ENCODE data around the gene RBBP8.
"Not testable (repeated sequence)": the region's sequence is repeated elsewhere in the genome, so short reads cannot be mapped to it uniquely, and the experiment has no call there.

Gene RBBP8

DNA sequence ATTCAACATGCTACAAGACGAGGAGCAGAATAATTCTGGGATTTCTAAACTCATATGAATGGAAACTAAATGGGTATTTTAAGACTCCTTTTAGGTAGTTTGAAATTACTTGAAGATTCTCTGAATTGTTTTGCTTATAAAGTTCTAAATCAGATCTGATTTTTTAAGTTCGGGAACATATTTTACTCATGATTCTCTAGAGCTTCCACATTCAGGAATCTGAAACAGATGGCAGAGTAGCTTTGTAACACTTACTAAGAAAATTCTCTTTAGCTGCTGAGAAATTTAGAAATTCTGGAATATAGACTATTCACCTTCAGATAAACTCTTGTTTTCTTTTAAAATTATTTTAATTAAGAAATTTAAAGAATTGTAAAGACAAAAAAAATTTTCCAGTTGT is 13.7 kb downstream of the RBBP8 start:
- no peak for DNase-seq

DNA sequence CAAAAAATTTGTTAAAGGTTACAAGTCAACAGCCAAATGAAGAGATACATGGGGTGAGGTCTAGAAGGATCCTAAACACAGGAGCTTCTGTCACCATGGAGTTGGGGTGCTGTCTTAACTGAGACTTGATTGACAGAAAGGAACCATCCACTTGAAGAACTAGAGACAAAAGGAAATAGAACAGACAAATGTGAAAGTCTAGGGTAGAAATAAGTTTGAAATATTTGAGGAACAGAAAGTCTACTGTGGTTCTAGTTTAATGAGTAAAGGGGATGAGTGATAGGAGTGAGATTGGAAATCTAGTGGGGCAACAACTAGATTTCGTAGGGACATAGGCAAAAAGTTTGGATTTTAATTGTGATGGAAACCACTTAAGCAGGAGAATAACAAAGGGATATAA is 18.7 kb downstream of the RBBP8 start:
- DNase-seq: no peak

DNA sequence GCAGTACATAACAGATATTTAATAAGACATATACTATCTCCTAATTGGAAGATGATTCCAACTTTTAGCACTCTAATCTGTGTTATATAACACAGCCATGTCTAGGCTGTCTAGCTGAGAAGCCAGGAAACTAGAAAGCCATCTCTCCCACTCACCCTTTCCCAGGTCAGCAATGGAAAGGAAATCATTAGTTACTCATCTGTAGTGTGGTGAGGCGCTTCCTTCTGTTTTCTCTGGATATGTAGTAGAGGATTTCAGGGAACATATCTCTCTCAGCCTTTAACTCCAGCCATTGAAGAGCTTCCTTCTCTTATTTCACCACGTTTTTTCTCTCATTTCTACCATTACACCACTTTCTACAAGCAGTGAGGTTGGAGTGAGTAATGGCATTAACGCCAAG is 19.4 kb downstream of the RBBP8 start:
- DNase-seq: no peak

DNA sequence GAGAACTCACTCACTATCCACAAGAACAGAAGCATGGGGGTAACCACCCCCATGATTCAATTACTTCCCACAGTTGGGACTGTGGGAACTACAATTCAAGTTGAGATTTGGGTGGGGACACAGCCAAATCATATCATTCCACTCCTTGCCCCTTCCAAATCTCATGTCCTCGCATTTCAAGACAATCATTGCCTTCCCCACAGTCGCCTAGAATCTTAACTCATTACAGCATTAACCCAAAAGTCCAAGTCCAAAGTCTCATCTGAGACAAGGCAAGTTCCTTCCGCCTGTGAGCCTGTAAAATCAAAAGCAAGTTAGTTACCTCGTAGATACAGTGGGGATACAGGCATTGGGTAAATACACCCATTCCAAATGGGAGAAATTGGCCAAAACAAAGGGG is 20.9 kb downstream of the RBBP8 start:
- not testable (repeated sequence) for DNase-seq

DNA sequence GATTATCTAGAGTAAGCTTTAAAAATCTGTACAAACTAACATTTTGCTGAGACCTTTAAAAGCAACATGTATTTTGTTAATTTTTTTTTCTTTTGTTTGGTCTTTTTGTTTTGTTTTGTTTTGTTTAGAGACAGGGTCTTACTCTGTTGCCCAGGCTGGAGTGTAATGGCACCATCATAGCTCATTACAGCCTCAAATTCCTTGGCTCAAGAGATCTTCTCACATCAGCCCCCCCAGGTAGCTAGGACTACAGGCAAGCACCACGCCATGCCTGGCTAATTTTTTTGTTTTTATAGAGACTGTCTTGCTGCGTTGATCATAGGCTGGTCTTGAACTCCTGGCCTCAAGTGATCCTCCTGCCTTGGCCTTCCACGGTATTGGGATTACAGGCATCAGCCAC is 23.1 kb downstream of the RBBP8 start:
- no peak for DNase-seq

DNA sequence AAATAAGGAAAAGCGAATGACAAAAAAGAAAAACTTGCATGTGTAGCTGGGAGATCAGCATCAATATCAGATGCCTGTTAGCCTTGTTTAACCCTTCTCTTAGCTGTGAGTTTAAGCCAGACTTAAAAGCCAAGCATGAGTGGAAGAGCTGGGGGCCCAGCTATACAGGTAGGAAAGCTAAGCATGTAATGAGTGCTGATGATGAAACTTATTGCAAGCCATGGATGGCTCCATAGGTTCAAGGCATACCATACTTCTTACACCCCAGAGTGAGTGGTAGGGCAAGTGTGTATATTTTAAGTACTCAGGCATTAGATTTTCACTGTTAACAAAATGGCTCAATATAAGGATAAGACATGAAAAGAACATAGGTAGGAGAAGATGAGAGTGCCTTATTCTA is 28.0 kb downstream of the RBBP8 start:
- no peak for DNase-seq

DNA sequence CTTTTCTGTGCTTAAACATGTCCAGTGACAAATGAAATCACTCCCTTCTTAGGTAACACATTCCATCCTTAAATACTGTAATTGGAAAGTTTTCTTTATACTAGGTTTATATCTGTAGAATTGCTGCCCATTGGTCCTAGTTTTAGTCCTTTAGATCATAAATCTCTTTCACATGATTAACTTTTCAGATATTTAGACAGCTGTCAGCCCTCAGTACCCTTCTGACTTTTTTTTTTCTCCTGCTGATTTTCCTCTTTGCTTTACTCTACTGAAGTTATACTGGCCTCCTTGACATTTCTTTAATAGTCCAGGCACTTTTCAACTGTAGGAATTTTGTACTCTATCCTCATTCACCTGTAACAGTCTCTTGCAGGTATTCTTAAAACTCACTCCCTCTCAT is 28.9 kb downstream of the RBBP8 start:
- DNase-seq: no peak

DNA sequence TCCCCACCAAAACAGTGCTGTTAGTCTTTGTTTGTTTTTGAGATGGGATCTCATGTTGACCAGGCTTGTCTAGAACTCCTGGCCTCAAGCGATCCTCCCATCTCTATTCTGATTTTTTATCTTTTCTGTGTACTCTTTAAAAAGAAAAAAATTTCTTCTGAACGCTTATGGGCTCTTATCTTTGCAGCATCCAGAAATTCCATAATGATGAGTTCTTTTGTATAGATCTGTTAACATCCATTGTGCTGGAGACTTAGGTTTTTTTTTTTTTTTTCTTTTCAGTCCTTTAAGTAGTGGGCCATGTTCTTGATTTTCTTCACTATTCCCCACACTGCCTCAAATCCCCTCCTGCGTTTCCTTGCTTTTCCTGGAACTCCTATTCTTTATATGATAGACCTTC is 31.0 kb downstream of the RBBP8 start:
- DNase-seq: no peak

DNA sequence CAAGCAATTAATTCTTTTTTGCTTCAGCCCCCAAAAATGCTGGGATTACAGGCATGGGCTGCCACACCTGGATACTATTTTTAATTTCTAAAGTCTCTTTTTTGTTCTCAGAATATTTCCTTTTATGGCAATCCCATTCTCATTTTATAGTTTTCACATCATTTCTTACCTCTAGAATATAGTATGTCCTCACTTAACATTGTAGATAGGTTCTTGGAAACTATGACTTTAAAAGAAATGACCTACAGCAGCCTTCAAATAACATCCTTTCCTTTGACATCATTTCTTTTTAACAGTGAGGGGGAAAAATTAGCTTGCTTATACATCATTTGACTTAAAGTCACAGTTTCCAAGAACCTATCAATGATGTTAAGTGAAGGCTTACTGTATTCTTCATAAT is 31.6 kb downstream of the RBBP8 start:
- DNase-seq: no peak

DNA sequence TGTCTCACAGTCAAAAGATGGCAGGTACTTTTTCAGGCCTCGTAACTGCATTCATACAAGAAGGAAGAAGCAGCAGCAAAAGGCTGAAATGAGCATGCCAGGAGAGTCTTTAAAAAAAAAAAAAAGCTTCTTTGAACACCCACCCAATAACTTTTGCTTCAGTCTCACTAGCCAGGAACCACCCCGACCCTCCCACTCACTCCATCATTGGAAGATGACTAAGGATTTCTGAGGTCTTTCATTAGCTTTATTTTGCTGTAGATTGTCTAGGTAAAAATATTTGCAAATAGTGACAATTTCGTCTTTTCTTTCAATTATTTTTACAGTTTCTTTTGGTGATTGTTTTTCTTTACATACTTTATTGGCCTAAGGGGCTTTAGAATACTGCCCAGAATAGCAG is 37.9 kb downstream of the RBBP8 start:
- DNase-seq: no peak

DNA sequence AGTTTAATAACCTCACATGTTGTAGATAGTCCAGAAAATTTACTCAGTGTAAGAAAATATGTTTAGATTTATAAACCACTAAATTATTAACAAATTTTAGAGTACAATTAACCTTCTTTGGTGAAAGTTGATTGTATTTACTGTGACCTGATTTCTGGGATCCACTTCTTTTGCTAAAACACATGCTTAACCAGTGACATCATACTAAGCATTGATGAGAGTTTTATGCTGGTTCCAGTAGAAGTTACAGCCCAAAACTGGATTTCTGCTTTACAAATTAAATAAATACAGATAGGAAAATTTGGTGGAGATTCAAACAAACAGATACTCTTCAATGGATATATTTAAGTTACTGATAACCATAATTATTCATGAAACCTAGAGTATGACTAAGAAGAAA is 40.9 kb downstream of the RBBP8 start:
- DNase-seq: no peak

DNA sequence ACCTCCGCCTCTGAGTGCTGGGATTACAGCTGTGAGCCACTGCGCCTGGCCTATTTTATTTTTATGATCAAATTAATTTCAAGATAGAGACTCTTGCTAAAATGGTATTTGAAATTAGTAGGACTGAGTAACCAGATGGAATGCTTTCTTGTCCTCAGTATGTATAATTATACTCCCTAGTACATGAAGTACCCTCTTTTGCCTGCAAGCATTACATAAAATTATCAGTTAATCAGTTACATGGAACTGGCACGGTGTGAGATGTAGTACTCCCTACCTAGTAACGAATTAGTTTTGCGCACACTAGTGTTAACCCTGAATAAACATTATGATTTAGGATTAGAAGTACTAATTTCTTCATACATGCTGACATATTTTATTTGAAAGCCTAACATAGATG is 41.6 kb downstream of the RBBP8 start:
- no peak for DNase-seq

DNA sequence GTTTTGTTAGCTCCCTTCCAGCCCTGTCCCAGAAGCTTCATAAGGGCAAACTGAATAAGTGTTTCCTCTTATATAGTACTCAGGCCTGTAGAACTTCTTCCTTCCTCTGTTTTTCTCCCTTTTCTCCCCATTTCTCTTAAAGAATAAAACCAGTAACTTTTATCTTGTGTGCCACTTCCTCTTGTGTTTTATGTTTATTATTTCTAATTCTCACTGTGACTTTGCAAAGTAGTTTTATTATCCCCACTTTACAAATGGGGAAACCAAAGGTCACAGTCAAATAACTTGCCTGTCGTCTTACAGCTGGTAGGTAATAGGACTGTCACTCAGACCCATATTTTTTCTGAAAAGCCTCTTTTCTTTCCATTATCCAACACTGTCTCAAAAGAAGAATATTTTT is 42.4 kb downstream of the RBBP8 start:
- DNase-seq: no peak

DNA sequence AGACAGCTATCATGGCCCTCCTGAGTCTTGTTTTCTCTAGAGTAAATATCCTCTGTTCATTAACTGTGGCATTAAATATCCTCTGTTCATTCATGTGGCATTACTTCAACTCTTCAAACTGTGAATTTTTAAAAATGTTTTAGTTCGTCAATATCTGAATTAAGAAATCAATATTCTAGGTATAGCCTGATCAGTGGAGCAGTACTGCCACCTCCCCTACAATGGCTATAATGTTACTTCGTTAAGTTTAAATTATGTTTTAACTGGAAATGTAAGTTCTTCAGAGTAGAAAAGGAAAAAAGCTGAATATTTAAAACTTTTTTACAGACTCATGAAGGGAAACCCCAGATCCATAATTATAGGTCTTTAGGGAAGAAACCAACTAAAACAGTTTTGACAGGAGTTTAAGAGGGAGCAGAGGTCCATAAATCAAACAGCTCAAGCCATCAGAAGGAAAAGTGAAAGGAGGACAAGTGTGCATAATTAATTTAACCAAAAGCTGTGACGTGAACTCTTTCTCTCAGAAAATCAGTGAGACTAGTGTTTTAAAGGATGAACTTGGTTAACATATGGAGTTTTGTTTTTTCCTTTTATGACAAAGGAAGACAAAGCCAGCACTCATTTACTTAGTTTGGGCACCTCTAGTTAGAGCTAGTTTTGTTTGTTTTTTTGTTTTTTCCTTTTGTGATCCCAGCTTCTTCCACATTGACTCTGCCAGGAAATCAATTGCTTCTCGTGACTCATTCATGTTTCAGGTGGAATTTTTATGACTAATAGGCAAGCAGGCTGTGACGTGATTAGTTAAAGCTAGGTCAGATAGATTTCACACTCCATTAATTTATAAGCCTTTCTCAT is 44.9 kb downstream of the RBBP8 start:
- DNase-seq: no peak

DNA sequence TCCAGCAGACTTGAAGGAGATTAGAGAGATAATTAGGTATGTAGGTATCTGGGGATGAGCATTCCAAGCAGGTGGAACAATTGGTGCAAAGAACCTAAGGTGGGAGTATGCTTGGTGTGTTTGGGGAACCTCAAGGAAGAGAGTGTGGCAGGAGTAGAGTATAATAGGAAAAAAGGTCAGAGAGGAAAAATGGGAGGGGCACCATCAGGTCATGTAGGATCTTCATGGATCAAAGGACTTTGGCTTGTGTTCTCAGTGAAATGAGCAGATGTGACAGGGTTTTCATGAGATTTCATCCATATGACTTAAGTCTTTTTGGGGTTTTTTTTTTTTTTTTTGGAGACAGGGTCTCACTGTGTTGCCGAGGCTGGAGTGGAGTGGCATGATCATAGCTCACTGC is 47.3 kb downstream of the RBBP8 start:
- no peak for DNase-seq

DNA sequence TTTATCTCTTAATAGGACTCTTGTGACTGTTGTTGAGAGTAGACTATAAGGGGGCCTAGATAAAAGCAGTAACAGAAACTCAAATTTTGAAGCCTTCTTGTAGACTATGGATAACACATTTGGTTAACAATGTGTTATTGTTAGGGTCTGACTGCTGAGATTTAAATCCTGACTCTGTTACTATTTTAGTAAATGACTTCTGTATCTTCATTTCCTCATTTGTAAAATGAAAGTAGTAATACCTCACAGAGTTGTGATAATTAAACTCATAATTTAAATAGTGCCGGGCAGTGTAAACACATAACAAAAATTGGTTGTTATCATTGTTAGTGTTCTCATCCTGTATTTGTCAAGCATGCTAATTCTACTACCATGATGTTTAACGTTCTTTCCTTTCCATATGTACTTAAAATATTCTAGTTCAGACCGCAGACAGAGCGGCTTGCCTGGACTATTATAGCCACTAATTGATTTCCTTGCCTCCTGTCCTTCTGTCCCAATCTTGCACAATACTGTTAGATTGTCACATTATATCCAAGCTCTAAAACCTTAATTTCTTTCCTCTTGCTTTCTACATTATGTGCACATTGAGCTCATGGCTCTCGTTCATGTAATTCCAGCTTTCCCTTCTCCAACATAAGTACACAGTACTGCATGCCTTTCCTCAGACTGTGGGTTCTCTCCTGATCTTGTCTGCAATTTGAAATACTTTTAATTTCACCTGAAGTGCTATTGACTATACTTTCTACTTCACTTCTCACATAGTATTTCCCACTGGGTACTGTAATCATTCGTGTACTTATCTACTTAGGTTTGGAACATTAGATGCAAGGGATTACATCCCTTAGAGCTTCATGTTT is 48.4 kb downstream of the RBBP8 start:
- DNase-seq: no peak

DNA sequence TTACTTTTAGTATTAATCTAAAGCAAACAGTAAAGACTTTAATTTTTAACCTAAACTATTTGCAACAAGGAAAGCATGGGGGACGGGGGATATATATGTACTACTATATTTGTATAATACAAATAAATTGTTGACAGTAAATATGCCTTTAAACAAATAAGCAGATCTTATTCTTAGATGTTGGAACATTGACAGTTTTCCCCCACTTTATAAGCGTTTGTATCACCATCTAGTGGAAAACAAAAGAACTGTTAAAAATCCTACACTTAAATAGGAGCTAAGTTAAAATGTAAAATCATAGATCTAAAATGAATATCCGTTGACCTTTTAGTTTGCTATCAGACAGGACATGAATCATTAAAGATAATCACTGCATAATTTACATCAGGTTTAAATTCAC is 50.0 kb downstream of the RBBP8 start:
- DNase-seq: peak; percentile 3

DNA sequence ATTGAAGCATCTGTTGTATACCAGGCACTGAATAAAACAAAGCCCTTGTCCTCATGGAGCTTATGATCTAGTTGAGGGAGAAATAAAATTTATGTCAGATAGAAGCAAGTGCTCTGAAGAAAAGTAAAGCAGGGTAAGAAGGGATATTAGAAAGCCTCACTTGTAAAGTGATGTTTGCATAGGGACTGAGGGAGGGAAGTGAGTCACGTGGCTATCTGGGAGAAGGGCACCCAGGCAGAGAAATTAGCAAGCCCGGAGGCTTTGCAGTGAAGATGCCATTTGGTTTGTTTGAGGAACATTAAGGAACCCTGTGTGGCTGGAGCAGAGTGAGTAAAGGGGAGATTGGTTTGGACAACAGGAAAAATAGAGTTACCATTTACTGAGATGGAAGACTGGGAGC is 52.1 kb downstream of the RBBP8 start:
- no peak for DNase-seq

DNA sequence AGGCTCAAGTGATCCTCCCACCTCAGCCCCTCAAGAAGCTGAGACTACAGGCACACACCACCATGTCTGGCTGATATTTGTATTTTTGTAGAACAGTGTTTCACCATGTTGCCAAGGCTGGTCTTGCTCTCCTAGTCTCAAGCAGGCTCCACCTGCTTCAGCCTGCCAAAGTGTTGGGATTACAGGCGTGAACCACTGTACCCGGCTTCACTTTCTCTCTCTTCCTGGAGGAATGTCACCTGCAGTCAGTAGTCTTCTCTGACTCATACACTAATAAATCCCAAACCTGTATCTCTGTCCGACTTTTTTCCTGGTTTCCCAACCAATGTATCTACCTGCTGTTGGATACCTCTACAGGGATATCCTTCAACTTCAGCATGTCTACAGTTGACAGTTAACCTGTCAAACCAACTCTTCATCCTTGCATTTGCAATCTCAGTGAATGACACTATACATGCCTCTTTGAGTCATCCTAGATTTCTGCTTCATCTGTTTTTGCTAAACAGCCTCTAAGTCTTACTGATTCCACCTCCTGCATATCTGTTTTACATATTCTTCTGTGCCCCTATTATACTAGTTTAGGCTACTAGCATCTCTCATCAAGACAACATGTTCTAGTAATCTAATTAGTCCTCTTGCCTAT is 54.5 kb downstream of the RBBP8 start:
- no peak for DNase-seq

DNA sequence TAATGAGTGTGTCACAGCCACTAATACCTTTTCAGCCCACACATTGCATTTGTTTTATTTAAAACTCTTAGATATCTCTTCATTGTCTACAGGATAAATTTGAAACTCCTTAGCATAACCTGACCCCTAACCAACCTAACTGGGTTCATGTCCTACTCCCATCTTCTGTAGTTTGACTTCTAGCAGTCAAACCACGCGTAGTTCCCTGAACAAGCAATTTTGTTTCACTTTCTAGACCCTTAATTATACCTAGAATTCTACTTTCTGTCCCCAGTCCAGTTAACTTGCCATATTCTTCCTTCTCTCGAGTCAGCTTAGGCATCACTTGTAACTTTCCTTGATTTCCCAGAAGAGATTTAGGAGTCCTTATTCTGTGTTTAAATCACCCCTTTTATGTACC is 55.1 kb downstream of the RBBP8 start:
- no peak for DNase-seq

DNA sequence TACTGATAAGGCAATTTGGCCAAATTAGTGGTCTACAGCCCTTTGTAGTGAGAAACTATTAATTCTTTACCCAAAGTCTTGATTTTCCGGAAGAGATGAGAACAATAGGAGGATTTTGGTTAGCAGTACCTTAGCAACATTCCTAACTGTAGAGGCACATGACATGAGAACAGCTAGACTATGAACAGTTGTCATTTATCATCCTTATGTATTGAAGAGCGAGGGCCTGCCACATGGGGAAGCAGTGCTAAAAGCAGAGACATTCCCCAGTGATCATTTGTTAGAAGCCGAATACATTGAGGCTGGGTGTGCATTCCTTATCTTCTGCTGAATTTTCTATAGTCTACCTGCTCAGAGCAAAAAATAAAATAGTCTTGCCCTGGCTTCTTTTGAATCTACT is 65.2 kb downstream of the RBBP8 start:
- peak; percentile 5 for DNase-seq

DNA sequence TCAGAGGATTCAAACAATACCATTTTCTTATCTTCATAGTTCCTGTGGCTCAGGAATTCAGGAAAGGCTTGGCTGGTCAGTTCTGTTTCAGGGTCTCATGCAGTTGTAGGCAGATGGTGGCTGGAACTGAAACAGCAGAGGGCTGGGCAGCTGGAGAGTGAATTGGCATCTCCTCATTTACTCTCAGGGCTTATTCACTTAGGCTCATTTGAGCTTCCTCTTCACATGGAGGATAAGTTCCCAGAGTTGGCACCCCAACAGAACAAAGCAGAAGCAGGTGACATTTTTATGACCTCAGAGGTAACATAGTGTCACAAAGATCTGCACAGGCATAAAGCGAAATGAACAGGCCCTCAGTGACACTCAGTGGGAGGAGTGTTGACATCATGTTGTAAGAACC is 66.1 kb downstream of the RBBP8 start:
- DNase-seq: no peak

DNA sequence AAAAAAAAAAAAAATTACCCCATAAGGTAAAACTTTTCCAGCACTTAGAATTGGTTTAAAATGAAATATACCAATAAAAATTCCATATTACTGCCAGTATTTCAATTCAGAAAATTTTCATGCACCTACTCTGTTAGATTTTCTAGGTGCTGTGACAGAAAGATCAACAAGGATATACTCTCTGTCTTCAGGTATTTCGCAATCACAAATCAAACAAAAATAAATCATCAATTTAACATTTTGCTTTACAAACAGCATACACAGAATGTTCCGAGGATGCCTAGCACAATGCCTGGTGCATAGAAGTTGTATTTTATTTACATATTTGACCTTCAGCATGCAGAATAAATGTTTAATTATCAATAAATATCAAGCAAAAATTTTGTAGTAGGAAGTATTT is 66.5 kb downstream of the RBBP8 start:
- DNase-seq: no peak

DNA sequence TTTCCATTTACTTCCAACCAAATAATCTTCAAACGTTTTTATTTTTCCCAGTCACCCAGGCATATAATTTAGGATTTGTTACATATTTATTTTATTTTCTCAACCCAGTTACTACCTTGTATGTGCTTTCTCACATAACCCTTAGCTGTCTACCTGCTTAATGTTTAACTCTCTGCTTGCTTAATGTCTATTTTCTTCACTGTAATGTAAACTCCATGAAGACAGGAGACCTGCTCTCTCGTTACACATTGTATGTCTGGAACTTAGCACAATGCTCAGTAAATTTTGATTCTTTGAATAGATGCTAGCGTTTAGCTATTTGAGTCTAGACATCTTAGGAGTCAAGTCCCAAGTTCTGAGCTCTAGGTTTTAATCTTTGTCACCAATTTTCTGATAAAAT is 70.2 kb downstream of the RBBP8 start:
- DNase-seq: no peak
